Panc1 (cell line): ENCODE measurements around the gene DONSON. TPM values are rescaled to one million over a fixed set of nuclear protein-coding genes. Genes with fewer than 3 reads are reported as not detected.
A peak's percentile ranks its signal among the peaks of the same experiment; 100 is the strongest.

Experiments
- ATAC-seq: fragments of 200-7000 bp; cut with Tn5 transposase; 2 replicates; pipeline ENCODE4 v1.9.1; 2020; ENCODE audit warnings: mild to moderate bottlenecking, moderate library complexity
- BruUV-seq: library from RNA; stranded (reverse); fragments of 400-500 nt; replicated peaks from 2 replicates; lab custom pipeline; 2021; lab: Mats Ljungman, UMichigan
- CTCF ChIA-PET: fragments of 300-600 bp; sonication (Branson Sonifier 250); formaldehyde crosslinking; loops from one replicate; lab custom pipeline; 2022; ENCODE audit warnings: antibody characterized with exemption; lab: Charles Lee
- POLR2A ChIA-PET: fragments of 300-600 bp; sonication (Branson Sonifier 250); formaldehyde crosslinking; loops from one replicate; lab custom pipeline; 2022; ENCODE audit warnings: antibody characterized with exemption; lab: Charles Lee
- DNase-seq: peaks from one replicate; pipeline ENCODE4 v3.0.0-alpha.2; 2010; ENCODE audit warnings: low read depth, low spot score
- H3K27ac ChIP-seq: 2 replicates; pipeline ENCODE4 v1.5.1; 2011; ENCODE audit warnings: mild to moderate bottlenecking, low read length, inconsistent platforms
- H3K27me3 ChIP-seq: fragments of 200-500 bp; sonication (Bioruptor generic); 2 replicates; pipeline ENCODE4 v1.6.0; 2014; ENCODE audit warnings: low read length, inconsistent platforms; ENCODE audit not compliant: control insufficient read depth, insufficient read depth
- H3K36me3 ChIP-seq: fragments of 200-500 bp; sonication (Bioruptor generic); 2 replicates; pipeline ENCODE4 v1.5.1; 2014; ENCODE audit warnings: inconsistent platforms, mild to moderate bottlenecking, low read length, moderate library complexity; ENCODE audit not compliant: control insufficient read depth, insufficient read depth
- H3K4me1 ChIP-seq: 2 replicates; pipeline ENCODE4 v1.5.1; 2011; ENCODE audit warnings: inconsistent platforms, mild to moderate bottlenecking, low read length, moderate library complexity; ENCODE audit not compliant: control insufficient read depth, insufficient read depth
- H3K4me3 ChIP-seq, 2 experiments: 2 replicates each; pipeline ENCODE4 v1.5.1; 2011 to 2012; ENCODE audit warnings: low read depth in 2 of 2, low read length in 2 of 2, mild to moderate bottlenecking in 2 of 2, inconsistent platforms in 1 of 2, moderate library complexity in 1 of 2
- H3K9me3 ChIP-seq: fragments of 200-500 bp; sonication (Bioruptor generic); 2 replicates; pipeline ENCODE4 v1.5.1; 2014; ENCODE audit warnings: low read depth, mild to moderate bottlenecking, inconsistent platforms, low read length, moderate library complexity; ENCODE audit not compliant: control insufficient read depth, insufficient read depth
- POLR2AphosphoS5 ChIP-seq: IDR thresholded peaks from 2 replicates; pipeline ENCODE4 v1.6.1; 2012; ENCODE audit warnings: mild to moderate bottlenecking, low read depth, low read length, moderate library complexity
- SIN3A ChIP-seq: IDR thresholded peaks from 2 replicates; pipeline ENCODE4 v1.6.1; 2012; ENCODE audit warnings: low read depth, mild to moderate bottlenecking, low read length, moderate library complexity, borderline replicate concordance; ENCODE audit not compliant: insufficient read depth
- TCF7L2 ChIP-seq: IDR thresholded peaks from 2 replicates; pipeline ENCODE4 v1.6.1; 2011; ENCODE audit warnings: mild to moderate bottlenecking, low read depth, low read length, inconsistent platforms
- in situ Hi-C: cut with HindIII; loops from 2 replicates; pipeline ENCODE4 v1.10.0; 2016; ENCODE audit warnings: low sequenced_read_pairs, low pct_unique_long_range_greater_than_20kb
- intact Hi-C: fragments of 100-400 bp; cut with micrococcal nuclease; formaldehyde crosslinking; loops from one replicate; pipeline ENCODE4 v1.10.0; 2022; ENCODE audit not compliant: unreplicated experiment
- total RNA-seq: library from RNA; stranded (reverse); gene quantifications from one replicate; pipeline ENCODE4 v1.2.1, GENCODE V29; 2021; ENCODE audit not compliant: unreplicated experiment
- TF ChIP-seq, protein P1 (sequence below): fragments of 450-650 bp; IDR thresholded peaks from 2 replicates; pipeline ENCODE4 v1.5.1; 2017; ENCODE audit warnings: mild to moderate bottlenecking
- TF ChIP-seq, protein P2 (sequence below), 2 experiments: IDR thresholded peaks; 2 replicates each; pipeline ENCODE4 v1.6.1; 2011 to 2012; ENCODE audit warnings: low read depth in 2 of 2, control low read depth in 1 of 2, low read length in 1 of 2, mild to moderate bottlenecking in 1 of 2, moderate library complexity in 1 of 2; ENCODE audit not compliant: insufficient read depth in 1 of 2

The DONSON gene
- total RNA-seq, 1 experiment from 2014 or later, result 21.9 TPM

DNA sequence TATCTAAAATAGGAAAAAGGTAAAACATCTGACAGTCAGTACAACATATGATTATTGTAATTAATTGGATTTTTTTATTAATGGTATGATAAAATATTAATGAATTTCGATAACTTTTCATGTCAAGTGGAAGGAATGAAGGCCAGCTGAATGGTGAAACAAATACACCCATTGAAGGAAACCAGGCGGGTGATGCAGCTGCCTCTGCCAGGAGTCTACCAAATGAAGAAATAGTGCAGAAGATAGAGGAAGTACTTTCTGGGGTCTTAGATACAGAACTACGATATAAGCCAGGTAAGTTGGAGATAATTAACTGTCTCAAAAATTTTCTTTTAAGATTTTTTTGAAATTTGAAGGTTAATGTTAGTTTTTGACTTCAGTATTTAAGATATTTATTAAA, 42.4 kb downstream of the DONSON start:
- Histone ChIP-seq H3K27ac (no peak overlapping the region), H3K4me1 (no peaks in the 10 kb centered on the region; the same call in 1 of the 2 replicates), H3K27me3 (no peaks in the 10 kb centered on the region), H3K9me3 (no peaks in the 10 kb centered on the region), H3K4me3 (peak overlapping the region in 1 of 2 experiments; percentile 96; a peak in 1 of 4 replicates), H3K36me3 (peaks cover 31% of the 10 kb centered on the region)
- DNase-seq (no peak), ATAC-seq (no peak)
- CTCF ChIA-PET, result no interaction called here
- intact Hi-C loops, result no loop called here
- POLR2A ChIA-PET, result no interaction called here
- TF ChIP-seq, protein P1, sequence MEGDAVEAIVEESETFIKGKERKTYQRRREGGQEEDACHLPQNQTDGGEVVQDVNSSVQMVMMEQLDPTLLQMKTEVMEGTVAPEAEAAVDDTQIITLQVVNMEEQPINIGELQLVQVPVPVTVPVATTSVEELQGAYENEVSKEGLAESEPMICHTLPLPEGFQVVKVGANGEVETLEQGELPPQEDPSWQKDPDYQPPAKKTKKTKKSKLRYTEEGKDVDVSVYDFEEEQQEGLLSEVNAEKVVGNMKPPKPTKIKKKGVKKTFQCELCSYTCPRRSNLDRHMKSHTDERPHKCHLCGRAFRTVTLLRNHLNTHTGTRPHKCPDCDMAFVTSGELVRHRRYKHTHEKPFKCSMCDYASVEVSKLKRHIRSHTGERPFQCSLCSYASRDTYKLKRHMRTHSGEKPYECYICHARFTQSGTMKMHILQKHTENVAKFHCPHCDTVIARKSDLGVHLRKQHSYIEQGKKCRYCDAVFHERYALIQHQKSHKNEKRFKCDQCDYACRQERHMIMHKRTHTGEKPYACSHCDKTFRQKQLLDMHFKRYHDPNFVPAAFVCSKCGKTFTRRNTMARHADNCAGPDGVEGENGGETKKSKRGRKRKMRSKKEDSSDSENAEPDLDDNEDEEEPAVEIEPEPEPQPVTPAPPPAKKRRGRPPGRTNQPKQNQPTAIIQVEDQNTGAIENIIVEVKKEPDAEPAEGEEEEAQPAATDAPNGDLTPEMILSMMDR, result no peak
- TF ChIP-seq, protein P2, sequence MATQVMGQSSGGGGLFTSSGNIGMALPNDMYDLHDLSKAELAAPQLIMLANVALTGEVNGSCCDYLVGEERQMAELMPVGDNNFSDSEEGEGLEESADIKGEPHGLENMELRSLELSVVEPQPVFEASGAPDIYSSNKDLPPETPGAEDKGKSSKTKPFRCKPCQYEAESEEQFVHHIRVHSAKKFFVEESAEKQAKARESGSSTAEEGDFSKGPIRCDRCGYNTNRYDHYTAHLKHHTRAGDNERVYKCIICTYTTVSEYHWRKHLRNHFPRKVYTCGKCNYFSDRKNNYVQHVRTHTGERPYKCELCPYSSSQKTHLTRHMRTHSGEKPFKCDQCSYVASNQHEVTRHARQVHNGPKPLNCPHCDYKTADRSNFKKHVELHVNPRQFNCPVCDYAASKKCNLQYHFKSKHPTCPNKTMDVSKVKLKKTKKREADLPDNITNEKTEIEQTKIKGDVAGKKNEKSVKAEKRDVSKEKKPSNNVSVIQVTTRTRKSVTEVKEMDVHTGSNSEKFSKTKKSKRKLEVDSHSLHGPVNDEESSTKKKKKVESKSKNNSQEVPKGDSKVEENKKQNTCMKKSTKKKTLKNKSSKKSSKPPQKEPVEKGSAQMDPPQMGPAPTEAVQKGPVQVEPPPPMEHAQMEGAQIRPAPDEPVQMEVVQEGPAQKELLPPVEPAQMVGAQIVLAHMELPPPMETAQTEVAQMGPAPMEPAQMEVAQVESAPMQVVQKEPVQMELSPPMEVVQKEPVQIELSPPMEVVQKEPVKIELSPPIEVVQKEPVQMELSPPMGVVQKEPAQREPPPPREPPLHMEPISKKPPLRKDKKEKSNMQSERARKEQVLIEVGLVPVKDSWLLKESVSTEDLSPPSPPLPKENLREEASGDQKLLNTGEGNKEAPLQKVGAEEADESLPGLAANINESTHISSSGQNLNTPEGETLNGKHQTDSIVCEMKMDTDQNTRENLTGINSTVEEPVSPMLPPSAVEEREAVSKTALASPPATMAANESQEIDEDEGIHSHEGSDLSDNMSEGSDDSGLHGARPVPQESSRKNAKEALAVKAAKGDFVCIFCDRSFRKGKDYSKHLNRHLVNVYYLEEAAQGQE (IDR thresholded peaks at IDR 0.05; ENCODE audit: insufficient read depth in 1 of 2, low read depth in 2 of 2, low read length in 1 of 2), result no peak
- TF ChIP-seq POLR2AphosphoS5, result no peak
- TF ChIP-seq SIN3A, result no peak
- TF ChIP-seq TCF7L2, result no peak
- no TSS peak for BruUV-seq
- in situ Hi-C loops, result no loop called here

DNA sequence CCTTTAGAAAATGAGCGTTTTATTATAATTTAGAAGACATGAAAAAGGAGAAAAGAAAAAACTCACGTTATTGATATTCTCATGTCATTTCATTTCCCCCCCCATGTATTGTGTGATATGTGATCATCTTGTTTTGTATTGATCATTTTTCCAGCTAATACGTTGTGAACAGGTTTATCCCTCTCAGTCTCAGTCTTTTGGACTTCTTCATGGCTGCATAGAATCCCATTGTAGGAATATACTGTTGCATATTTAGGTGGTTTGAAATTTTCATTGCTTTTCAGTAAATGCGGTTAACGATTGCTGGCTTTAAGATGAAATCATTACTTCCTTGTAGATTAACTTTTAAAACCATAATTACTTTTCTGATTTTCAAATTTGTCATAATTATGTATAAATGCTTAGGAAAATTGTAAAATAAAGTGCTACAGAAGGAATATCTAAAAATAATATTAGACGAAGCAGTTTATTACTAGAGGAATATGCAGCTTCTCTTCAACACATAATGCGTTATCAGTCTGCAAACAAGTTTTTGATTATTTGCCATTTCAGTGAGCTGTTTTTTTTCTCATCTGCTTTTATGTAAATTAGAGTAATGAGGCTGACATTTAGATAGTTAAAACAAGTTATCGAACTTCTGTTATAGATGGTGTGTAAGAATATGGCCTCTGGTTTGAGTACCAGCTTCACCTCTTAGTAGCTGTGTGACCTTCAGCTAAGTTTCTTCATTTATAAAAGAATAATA, 43.9 kb downstream of the DONSON start:
- Histone ChIP-seq H3K4me1 (peaks cover 10% of the 10 kb centered on the region), H3K27me3 (no peaks in the 10 kb centered on the region), H3K4me3 (peak overlapping the region; percentile 69 to 96), H3K36me3 (peaks cover 32% of the 10 kb centered on the region), H3K27ac (peak overlapping the region; percentile 98), H3K9me3 (no peaks in the 10 kb centered on the region)
- intact Hi-C loops (no loop called here), in situ Hi-C loops (no loop called here)
- DNase-seq (no peak), ATAC-seq (no peak)
- ChIA-PET POLR2A (interaction anchor here (0.6 kb wide), 1 partner anchor 978 kb away, joined by 5 read pairs; no protein-coding TSS in a partner anchor), CTCF (no interaction called here)
- BruUV-seq, result no TSS peak
- TF ChIP-seq TCF7L2 (no peak), POLR2AphosphoS5 (no peak), SIN3A (no peak)
- TF ChIP-seq, protein P1, result no peak
- TF ChIP-seq, protein P2 (IDR thresholded peaks at IDR 0.05; ENCODE audit: insufficient read depth in 1 of 2, low read depth in 2 of 2, low read length in 1 of 2), result no peak
